Liver (tissue), 9 donors: ENCODE measurements around the gene TLR1. TPM values are rescaled to one million over a fixed set of nuclear protein-coding genes. Genes with fewer than 3 reads are reported as not detected.
A peak's percentile ranks its signal among the peaks of the same experiment; 100 is the strongest.

Source experiments
- DNase-seq: peaks from one replicate; pipeline ENCODE4 v3.0.0-alpha.2; 2017; ENCODE audit warnings: low spot score
- H3K27ac ChIP-seq, 2 donors: one replicate each; pipeline ENCODE4 v1.7.0; 2013; ENCODE audit warnings: inconsistent platforms in 2 of 2, low read length in 2 of 2, control low read depth in 1 of 2, low read depth in 1 of 2, mild to moderate bottlenecking in 1 of 2
- H3K27me3 ChIP-seq, 4 donors: one replicate each; pipeline versions ENCODE4 v1.6.1 to v1.7.0; 2013; ENCODE audit warnings: low read length in 3 of 4, inconsistent platforms in 1 of 4, mild to moderate bottlenecking in 1 of 4, moderate library complexity in 1 of 4; ENCODE audit not compliant: control insufficient read depth in 4 of 4, insufficient read depth in 4 of 4
- H3K36me3 ChIP-seq, 4 donors: one replicate each; pipeline versions ENCODE4 v1.6.1 to v1.7.0; 2013; ENCODE audit warnings: low read length in 3 of 4, mild to moderate bottlenecking in 3 of 4, low read depth in 1 of 4, moderate library complexity in 1 of 4; ENCODE audit not compliant: control insufficient read depth in 4 of 4, insufficient read depth in 3 of 4
- H3K4me1 ChIP-seq, 4 donors: one replicate each; pipeline versions ENCODE4 v1.6.1 to v1.7.0; 2013; ENCODE audit warnings: low read length in 3 of 4, mild to moderate bottlenecking in 3 of 4, moderate library complexity in 1 of 4; ENCODE audit not compliant: control insufficient read depth in 4 of 4, insufficient read depth in 4 of 4
- H3K4me3 ChIP-seq, 3 donors: one replicate each; pipeline versions ENCODE4 v1.6.1 to v1.7.0; 2013; ENCODE audit warnings: low read length in 3 of 3, control low read depth in 1 of 3, low read depth in 1 of 3, mild to moderate bottlenecking in 1 of 3
- H3K9ac ChIP-seq, 2 donors: one replicate each; pipeline ENCODE4 v1.7.0; 2013; ENCODE audit warnings: low read length in 2 of 2, mild to moderate bottlenecking in 2 of 2, moderate library complexity in 2 of 2, control low read depth in 1 of 2, low read depth in 1 of 2
- H3K9me3 ChIP-seq, 4 donors: one replicate each; pipeline versions ENCODE4 v1.6.1 to v1.7.0; 2013; ENCODE audit warnings: low read length in 3 of 4; ENCODE audit not compliant: control insufficient read depth in 4 of 4
- EGR1 ChIP-seq, 2 donors: IDR thresholded peaks; 2 replicates each; pipeline ENCODE4 v1.6.1; 2016 to 2018; ENCODE audit warnings: antibody characterized with exemption in 2 of 2, low read depth in 2 of 2
- FOXA1 ChIP-seq: IDR thresholded peaks from 2 replicates; pipeline ENCODE4 v1.6.1; 2016; ENCODE audit warnings: antibody characterized with exemption
- FOXA2 ChIP-seq: IDR thresholded peaks from 2 replicates; pipeline ENCODE4 v1.6.1; 2016; ENCODE audit warnings: antibody characterized with exemption
- GABPA ChIP-seq, 2 donors: IDR thresholded peaks in 1 of 2; conservative IDR thresholded peaks in 1 of 2; 2 replicates each; pipeline ENCODE4 v1.6.1; 2016; ENCODE audit warnings: antibody characterized with exemption in 2 of 2, mild to moderate bottlenecking in 1 of 2, moderate library complexity in 1 of 2
- HNF4A ChIP-seq, 2 donors: conservative IDR thresholded peaks; 2 replicates each; pipeline ENCODE4 v1.6.1; 2016; ENCODE audit warnings: antibody characterized with exemption in 2 of 2, mild to moderate bottlenecking in 2 of 2
- HNF4G ChIP-seq: IDR thresholded peaks from 2 replicates; pipeline ENCODE4 v1.6.1; 2016; ENCODE audit warnings: antibody characterized with exemption
- JUND ChIP-seq, 2 donors: IDR thresholded peaks; 2 replicates each; pipeline ENCODE4 v1.6.1; 2016; ENCODE audit warnings: antibody characterized with exemption in 2 of 2
- NR2F2 ChIP-seq: IDR thresholded peaks from 2 replicates; pipeline ENCODE4 v1.6.1; 2016; ENCODE audit warnings: antibody characterized with exemption
- RAD21 ChIP-seq, 2 donors: IDR thresholded peaks; 2 replicates each; pipeline ENCODE4 v1.6.1; 2016; ENCODE audit warnings: antibody characterized with exemption in 2 of 2, mild to moderate bottlenecking in 2 of 2
- RXRA ChIP-seq, 2 donors: IDR thresholded peaks; 2 replicates each; pipeline ENCODE4 v1.6.1; 2017 to 2018; ENCODE audit warnings: antibody characterized with exemption in 2 of 2, mild to moderate bottlenecking in 1 of 2
- SP1 ChIP-seq: IDR thresholded peaks from 2 replicates; pipeline ENCODE4 v1.6.1; 2018; ENCODE audit warnings: antibody characterized with exemption, mild to moderate bottlenecking
- TAF1 ChIP-seq: conservative IDR thresholded peaks from 2 replicates; pipeline ENCODE4 v1.6.1; 2016; ENCODE audit warnings: antibody characterized with exemption, mild to moderate bottlenecking
- YY1 ChIP-seq: IDR thresholded peaks from 2 replicates; pipeline ENCODE4 v1.6.1; 2016; ENCODE audit warnings: antibody characterized with exemption, mild to moderate bottlenecking
- WGBS: extraction: QIAGEN DNeasy Blood & Tissue Kit; methylation state at CpG from one replicate; pipeline ENCODE4 v1.1.7; 2013; 5-methylcytosine and 5-hydroxymethylcytosine counted together
- polyA plus RNA-seq, 2 donors: library from polyadenylated mRNA; stranded (reverse) in 1 of 2; unstranded in 1 of 2; fragments of 200-250 nt in 1 of 2; fragments of >200 nt in 1 of 2; fragmentation: Nextera tagmentation in 1 of 2; extraction: Ambion mirVana in 1 of 2; gene quantifications; one replicate each; pipeline versions ENCODE4 v1.2.1 to v1.2.3, GENCODE V29; 2013 to 2015
- total RNA-seq, 2 donors: library from RNA; depleted of rRNA; stranded (reverse); fragments of >200 nt; gene quantifications; one replicate each; pipeline ENCODE4 v1.2.3, GENCODE V29; 2014
- TF ChIP-seq, protein P1 (sequence below): fragments of 150-350 bp; IDR thresholded peaks from 2 replicates; pipeline ENCODE4 v1.5.1; 2017; ENCODE audit warnings: improper control_type of control experiment, low read depth, low read length; ENCODE audit not compliant: missing input control
- TF ChIP-seq, protein P2 (sequence below): IDR thresholded peaks from 2 replicates; pipeline ENCODE4 v1.6.1; 2016; ENCODE audit warnings: antibody characterized with exemption, mild to moderate bottlenecking
- TF ChIP-seq, protein P3 (sequence below): IDR thresholded peaks from 2 replicates; pipeline ENCODE4 v1.6.1; 2016; ENCODE audit warnings: antibody characterized with exemption
- TF ChIP-seq, protein P4 (sequence below): IDR thresholded peaks from 2 replicates; pipeline ENCODE4 v1.6.1; 2016; ENCODE audit warnings: antibody characterized with exemption
- TF ChIP-seq, protein P5 (sequence below): IDR thresholded peaks from 2 replicates; pipeline ENCODE4 v1.6.1; 2016; ENCODE audit warnings: antibody characterized with exemption
- donor health status: healthy.
- donor health status: healthy.
- donor health status: healthy.
- donor health status: healthy.
- donor health status: healthy.

TLR1 gene, protein sequence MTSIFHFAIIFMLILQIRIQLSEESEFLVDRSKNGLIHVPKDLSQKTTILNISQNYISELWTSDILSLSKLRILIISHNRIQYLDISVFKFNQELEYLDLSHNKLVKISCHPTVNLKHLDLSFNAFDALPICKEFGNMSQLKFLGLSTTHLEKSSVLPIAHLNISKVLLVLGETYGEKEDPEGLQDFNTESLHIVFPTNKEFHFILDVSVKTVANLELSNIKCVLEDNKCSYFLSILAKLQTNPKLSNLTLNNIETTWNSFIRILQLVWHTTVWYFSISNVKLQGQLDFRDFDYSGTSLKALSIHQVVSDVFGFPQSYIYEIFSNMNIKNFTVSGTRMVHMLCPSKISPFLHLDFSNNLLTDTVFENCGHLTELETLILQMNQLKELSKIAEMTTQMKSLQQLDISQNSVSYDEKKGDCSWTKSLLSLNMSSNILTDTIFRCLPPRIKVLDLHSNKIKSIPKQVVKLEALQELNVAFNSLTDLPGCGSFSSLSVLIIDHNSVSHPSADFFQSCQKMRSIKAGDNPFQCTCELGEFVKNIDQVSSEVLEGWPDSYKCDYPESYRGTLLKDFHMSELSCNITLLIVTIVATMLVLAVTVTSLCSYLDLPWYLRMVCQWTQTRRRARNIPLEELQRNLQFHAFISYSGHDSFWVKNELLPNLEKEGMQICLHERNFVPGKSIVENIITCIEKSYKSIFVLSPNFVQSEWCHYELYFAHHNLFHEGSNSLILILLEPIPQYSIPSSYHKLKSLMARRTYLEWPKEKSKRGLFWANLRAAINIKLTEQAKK
- total RNA-seq (1 to 10 TPM; 9.5 to 10.0 TPM), polyA plus RNA-seq (1 to 10 TPM; 2.7 to 3.3 TPM)

DNA sequence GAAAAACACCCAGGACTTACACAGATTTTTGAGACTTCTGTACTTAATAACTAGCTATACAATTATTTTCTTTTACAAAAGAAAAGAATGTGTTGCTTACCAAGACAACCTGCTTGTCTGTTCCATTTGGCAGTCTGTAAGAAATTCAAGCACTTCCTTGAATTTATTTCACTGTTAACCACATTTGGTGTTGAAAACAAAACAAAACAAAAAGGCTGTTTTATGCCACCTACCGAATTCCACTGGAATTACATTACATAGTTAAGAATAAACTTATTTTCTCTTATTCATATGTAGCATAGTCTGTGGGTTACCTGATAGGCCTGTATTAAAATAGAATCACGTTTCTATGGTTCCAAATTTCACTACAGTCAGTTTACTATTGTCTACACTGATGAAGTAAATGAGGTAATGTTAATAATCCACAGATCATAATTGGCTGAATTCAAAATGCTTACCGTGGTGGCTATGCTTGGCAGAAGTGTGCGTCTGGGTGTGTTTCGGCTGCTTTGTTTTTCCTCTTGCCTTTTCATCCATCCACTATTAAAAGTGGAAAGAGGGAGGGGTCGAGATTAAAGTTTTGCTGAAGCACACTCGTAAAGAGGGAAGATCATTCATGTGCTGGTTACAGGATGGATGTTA lies at the start of gene TLR1:
TSS of gene TLR1 (minus strand) at position 138 of the 642 bp plus-strand sequence. CDS start 5,960 bp downstream, outside the sequence.
- peak; percentile 23 for TF ChIP-seq TAF1
- peak; percentile 82 to 86 for TF ChIP-seq RAD21 (IDR thresholded peaks at IDR 0.05)
- TF ChIP-seq, protein P1, sequence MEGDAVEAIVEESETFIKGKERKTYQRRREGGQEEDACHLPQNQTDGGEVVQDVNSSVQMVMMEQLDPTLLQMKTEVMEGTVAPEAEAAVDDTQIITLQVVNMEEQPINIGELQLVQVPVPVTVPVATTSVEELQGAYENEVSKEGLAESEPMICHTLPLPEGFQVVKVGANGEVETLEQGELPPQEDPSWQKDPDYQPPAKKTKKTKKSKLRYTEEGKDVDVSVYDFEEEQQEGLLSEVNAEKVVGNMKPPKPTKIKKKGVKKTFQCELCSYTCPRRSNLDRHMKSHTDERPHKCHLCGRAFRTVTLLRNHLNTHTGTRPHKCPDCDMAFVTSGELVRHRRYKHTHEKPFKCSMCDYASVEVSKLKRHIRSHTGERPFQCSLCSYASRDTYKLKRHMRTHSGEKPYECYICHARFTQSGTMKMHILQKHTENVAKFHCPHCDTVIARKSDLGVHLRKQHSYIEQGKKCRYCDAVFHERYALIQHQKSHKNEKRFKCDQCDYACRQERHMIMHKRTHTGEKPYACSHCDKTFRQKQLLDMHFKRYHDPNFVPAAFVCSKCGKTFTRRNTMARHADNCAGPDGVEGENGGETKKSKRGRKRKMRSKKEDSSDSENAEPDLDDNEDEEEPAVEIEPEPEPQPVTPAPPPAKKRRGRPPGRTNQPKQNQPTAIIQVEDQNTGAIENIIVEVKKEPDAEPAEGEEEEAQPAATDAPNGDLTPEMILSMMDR = peak; percentile 65
- TF ChIP-seq NR2F2 = no peak
- Histone ChIP-seq H3K36me3 (peaks cover 0 to 9% (median 6%) of the 10 kb centered on the region in 4 donors), H3K4me1 (peaks cover 0 to 17% (median 6%) of the 10 kb centered on the region in 4 donors), H3K9me3 (no peaks in the 10 kb centered on the region), H3K27ac (peak within 1 kb of the TSS; percentile 66 to 74), H3K9ac (peak within 1 kb of the TSS; percentile 53 to 96), H3K27me3 (no peaks in the 10 kb centered on the region), H3K4me3 (peak within 1 kb of the TSS; percentile 47 to 52 (median 50))
- no peak for DNase-seq
- 42% methylated on average over 7 of the region's 7 CpGs for WGBS

DNA sequence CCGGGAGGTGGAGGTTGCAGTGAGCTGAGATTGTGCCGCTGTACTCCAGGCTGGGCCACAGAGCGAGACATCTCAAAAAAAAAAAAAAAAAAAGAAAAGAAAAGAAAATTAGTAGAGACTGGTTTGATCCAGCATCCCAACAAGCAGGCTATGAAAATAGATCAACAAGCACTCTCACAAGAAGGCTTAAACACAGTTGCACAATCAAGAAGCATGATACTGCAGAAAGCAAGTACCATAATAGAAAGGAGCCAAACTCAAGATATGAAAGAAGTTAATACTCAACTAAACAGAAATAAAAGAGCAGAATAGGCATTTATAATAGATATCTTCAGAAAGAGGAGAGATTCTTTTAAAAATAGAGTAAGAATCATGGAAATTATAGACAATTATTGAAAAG lies 41.4 kb upstream of the TLR1 start:
- no peaks in the 10 kb centered on the region for H3K4me1 ChIP-seq
- 97% methylated on average over 3 of the region's 3 CpGs for WGBS
- DNase-seq = no peak
- no peaks in the 10 kb centered on the region for H3K9me3 ChIP-seq
- no peak overlapping the region for H3K9ac ChIP-seq
- H3K27ac ChIP-seq = no peak overlapping the region
- no peak for TF ChIP-seq JUND (IDR thresholded peaks at IDR 0.05)
- TF ChIP-seq NR2F2 = no peak
- TF ChIP-seq EGR1 (IDR thresholded peaks at IDR 0.05; ENCODE audit: low read depth in 2 of 2) = no peak
- no peak for TF ChIP-seq HNF4A (conservative IDR thresholded peaks at IDR 0.05)
- TF ChIP-seq GABPA (IDR thresholded peaks at IDR 0.05 in 1 of 2, conservative IDR thresholded peaks at IDR 0.05 in 1 of 2) = no peak
- TF ChIP-seq, protein P2, sequence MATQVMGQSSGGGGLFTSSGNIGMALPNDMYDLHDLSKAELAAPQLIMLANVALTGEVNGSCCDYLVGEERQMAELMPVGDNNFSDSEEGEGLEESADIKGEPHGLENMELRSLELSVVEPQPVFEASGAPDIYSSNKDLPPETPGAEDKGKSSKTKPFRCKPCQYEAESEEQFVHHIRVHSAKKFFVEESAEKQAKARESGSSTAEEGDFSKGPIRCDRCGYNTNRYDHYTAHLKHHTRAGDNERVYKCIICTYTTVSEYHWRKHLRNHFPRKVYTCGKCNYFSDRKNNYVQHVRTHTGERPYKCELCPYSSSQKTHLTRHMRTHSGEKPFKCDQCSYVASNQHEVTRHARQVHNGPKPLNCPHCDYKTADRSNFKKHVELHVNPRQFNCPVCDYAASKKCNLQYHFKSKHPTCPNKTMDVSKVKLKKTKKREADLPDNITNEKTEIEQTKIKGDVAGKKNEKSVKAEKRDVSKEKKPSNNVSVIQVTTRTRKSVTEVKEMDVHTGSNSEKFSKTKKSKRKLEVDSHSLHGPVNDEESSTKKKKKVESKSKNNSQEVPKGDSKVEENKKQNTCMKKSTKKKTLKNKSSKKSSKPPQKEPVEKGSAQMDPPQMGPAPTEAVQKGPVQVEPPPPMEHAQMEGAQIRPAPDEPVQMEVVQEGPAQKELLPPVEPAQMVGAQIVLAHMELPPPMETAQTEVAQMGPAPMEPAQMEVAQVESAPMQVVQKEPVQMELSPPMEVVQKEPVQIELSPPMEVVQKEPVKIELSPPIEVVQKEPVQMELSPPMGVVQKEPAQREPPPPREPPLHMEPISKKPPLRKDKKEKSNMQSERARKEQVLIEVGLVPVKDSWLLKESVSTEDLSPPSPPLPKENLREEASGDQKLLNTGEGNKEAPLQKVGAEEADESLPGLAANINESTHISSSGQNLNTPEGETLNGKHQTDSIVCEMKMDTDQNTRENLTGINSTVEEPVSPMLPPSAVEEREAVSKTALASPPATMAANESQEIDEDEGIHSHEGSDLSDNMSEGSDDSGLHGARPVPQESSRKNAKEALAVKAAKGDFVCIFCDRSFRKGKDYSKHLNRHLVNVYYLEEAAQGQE = no peak
- TF ChIP-seq, protein P3, sequence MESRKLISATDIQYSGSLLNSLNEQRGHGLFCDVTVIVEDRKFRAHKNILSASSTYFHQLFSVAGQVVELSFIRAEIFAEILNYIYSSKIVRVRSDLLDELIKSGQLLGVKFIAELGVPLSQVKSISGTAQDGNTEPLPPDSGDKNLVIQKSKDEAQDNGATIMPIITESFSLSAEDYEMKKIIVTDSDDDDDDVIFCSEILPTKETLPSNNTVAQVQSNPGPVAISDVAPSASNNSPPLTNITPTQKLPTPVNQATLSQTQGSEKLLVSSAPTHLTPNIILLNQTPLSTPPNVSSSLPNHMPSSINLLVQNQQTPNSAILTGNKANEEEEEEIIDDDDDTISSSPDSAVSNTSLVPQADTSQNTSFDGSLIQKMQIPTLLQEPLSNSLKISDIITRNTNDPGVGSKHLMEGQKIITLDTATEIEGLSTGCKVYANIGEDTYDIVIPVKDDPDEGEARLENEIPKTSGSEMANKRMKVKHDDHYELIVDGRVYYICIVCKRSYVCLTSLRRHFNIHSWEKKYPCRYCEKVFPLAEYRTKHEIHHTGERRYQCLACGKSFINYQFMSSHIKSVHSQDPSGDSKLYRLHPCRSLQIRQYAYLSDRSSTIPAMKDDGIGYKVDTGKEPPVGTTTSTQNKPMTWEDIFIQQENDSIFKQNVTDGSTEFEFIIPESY = no peak
- TF ChIP-seq, protein P4, sequence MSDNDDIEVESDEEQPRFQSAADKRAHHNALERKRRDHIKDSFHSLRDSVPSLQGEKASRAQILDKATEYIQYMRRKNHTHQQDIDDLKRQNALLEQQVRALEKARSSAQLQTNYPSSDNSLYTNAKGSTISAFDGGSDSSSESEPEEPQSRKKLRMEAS = no peak
- no peak for TF ChIP-seq RAD21 (IDR thresholded peaks at IDR 0.05)
- no peak for TF ChIP-seq YY1
- TF ChIP-seq, protein P1 = no peak
- TF ChIP-seq FOXA2 = no peak
- TF ChIP-seq FOXA1 = no peak
- no peak for TF ChIP-seq HNF4G
- no peak for TF ChIP-seq TAF1
- TF ChIP-seq, protein P5, sequence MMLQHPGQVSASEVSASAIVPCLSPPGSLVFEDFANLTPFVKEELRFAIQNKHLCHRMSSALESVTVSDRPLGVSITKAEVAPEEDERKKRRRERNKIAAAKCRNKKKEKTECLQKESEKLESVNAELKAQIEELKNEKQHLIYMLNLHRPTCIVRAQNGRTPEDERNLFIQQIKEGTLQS = no peak
- no peak for TF ChIP-seq RXRA (IDR thresholded peaks at IDR 0.05)
- no peak for TF ChIP-seq SP1
- H3K27me3 ChIP-seq = no peaks in the 10 kb centered on the region
- no peak overlapping the region for H3K4me3 ChIP-seq
- no peaks in the 10 kb centered on the region for H3K36me3 ChIP-seq
